Thyroid gland (tissue), 4 donors: ENCODE results near the gene TMEM31.

Experiments
- POLR2A ChIP-seq, 2 donors: fragments of 450-650 bp; IDR thresholded peaks; one replicate each; pipeline ENCODE4 v1.6.1; 2017; ENCODE audit warnings: antibody characterized with exemption in 2 of 2, mild to moderate bottlenecking in 2 of 2, moderate library complexity in 1 of 2
- TF ChIP-seq, protein P1 (sequence below), 6 experiments: fragments of 200-600 bp in 3 of 6; fragments of 450-650 bp in 3 of 6; sonication (generic) in 3 of 6; IDR thresholded peaks; one replicate each; pipeline ENCODE4 v1.5.1; 2016 to 2019; ENCODE audit warnings: antibody characterized with exemption in 6 of 6, mild to moderate bottlenecking in 2 of 6, inconsistent platforms in 1 of 6, moderate library complexity in 1 of 6

DNA sequence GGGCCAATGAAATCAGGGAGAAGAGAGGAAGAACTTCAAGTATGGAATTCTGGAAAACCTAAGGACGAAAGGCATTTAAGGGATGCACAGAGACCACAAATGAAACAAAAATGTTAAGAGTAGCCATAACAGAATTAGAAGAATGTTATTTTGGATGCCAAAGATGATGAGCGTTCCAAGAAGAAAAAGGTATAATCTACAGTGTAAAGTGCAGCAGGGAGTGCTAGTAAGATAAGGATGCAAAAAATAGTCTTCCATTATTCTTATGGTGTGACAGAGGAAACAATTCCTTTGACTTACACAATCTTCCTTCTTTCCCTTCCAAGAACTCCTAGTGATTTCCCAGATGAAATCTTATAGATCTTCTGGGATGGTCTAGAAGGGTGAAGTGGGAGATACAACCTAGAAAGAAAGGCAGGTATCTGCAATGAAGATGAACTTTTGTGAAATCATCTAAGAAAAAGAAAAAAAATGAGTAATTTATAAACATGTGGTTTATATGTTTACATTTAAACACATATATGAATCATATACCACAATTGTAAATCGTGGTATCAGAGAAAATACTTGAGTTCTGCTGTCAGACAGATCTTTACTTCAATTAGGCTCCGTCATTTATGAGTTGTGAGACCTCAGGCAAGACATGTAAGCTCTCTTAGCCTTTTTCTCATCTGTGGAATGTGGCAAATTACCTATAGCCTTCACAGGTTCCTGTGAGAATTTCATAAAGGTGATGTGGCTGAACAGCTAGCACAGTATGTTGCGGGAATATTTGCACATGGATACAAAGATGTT is 32.3 kb upstream of the TMEM31 start:
- TF ChIP-seq POLR2A (IDR thresholded peaks at IDR 0.05): no peak
- TF ChIP-seq, protein P1, sequence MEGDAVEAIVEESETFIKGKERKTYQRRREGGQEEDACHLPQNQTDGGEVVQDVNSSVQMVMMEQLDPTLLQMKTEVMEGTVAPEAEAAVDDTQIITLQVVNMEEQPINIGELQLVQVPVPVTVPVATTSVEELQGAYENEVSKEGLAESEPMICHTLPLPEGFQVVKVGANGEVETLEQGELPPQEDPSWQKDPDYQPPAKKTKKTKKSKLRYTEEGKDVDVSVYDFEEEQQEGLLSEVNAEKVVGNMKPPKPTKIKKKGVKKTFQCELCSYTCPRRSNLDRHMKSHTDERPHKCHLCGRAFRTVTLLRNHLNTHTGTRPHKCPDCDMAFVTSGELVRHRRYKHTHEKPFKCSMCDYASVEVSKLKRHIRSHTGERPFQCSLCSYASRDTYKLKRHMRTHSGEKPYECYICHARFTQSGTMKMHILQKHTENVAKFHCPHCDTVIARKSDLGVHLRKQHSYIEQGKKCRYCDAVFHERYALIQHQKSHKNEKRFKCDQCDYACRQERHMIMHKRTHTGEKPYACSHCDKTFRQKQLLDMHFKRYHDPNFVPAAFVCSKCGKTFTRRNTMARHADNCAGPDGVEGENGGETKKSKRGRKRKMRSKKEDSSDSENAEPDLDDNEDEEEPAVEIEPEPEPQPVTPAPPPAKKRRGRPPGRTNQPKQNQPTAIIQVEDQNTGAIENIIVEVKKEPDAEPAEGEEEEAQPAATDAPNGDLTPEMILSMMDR (IDR thresholded peaks at IDR 0.05): no peak
